GM19239 (cell line): ENCODE results near the gene LIME1.
"Not testable (repeated sequence)": the region's sequence is repeated elsewhere in the genome, so short reads cannot be mapped to it uniquely, and the experiment has no call there.

Experiments used
- DNase-seq: peaks from one replicate; pipeline ENCODE4 v3.0.0; 2011; ENCODE audit warnings: low spot score; ENCODE audit not compliant: insufficient read length
- FAIRE-seq: peaks from 2 replicates; lab custom pipeline; 2011; peaks lifted over from hg19 to GRCh38; lab: Jason Lieb, UNC

The LIME1 gene

GRCh38 chr20:63767886-63768285 lies 31.4 kb downstream of the LIME1 start:
- FAIRE-seq (no peak), DNase-seq (no peak)

- DNase-seq (no peak), FAIRE-seq (no peak)
These were observed 32.4 kb downstream of the LIME1 start for GRCh38 chr20:63768591-63769515.

GRCh38 chr20:63769891-63770474 lies 33.5 kb downstream of the LIME1 start:
- DNase-seq (no peak), FAIRE-seq (no peak)

GRCh38 chr20:63771046-63771707 lies 34.7 kb downstream of the LIME1 start:
- FAIRE-seq = no peak
- no peak for DNase-seq

GRCh38 chr20:63772781-63773518 lies 36.5 kb downstream of the LIME1 start:
- DNase-seq (no peak), FAIRE-seq (no peak)

- DNase-seq (no peak), FAIRE-seq (no peak)
These were observed 37.2 kb downstream of the LIME1 start for GRCh38 chr20:63773571-63774241.

GRCh38 chr20:63774306-63774705 lies 37.8 kb downstream of the LIME1 start:
- FAIRE-seq = no peak
- no peak for DNase-seq

- no peak for DNase-seq
- no peak for FAIRE-seq
These were observed 38.9 kb downstream of the LIME1 start for GRCh38 chr20:63775096-63775978.

GRCh38 chr20:63776875-63777274 lies 40.4 kb downstream of the LIME1 start:
- DNase-seq, FAIRE-seq: not testable (repeated sequence)

- FAIRE-seq (no peak), DNase-seq (no peak)
These were observed 41.1 kb downstream of the LIME1 start for GRCh38 chr20:63777614-63778013.

GRCh38 chr20:63778034-63778752 lies 41.7 kb downstream of the LIME1 start:
- FAIRE-seq (no peak), DNase-seq (no peak)

- FAIRE-seq (no peak), DNase-seq (no peak)
These were observed 42.4 kb downstream of the LIME1 start for GRCh38 chr20:63778857-63779256.

GRCh38 chr20:63781181-63781580 lies 44.7 kb downstream of the LIME1 start:
- FAIRE-seq = no peak
- DNase-seq = no peak

GRCh38 chr20:63782051-63782471 lies 45.6 kb downstream of the LIME1 start:
- no peak for FAIRE-seq
- no peak for DNase-seq

- DNase-seq (no peak), FAIRE-seq (no peak)
These were observed 46.1 kb downstream of the LIME1 start for GRCh38 chr20:63782521-63782971.

GRCh38 chr20:63783970-63784369 lies 47.5 kb downstream of the LIME1 start:
- DNase-seq (no peak), FAIRE-seq (no peak)

GRCh38 chr20:63785691-63786131 lies 49.2 kb downstream of the LIME1 start:
- FAIRE-seq = no peak

GRCh38 chr20:63787302-63787701 lies 50.8 kb downstream of the LIME1 start:
- DNase-seq (no peak), FAIRE-seq (no peak)

More at GRCh38 chr20:63785691-63786131, 49.2 kb downstream of the LIME1 start:
- no peak for DNase-seq
